ENCODE data around the gene DNAL1. TPM values are rescaled to one million over a fixed set of nuclear protein-coding genes. Genes with fewer than 3 reads are reported as not detected.

DNAL1 gene
- polyA plus RNA-seq, 4 donors: 18.9 to 28.4 (median 25.1) TPM

- DNase-seq (ENCODE audit: low read depth in 4 of 4, low spot score in 3 of 4): no peak
These were observed 97.2 kb downstream of the DNAL1 start for GRCh38 chr14:73741876-73742519.

GRCh38 chr14:73742520-73743238 lies 97.9 kb downstream of the DNAL1 start:
- no peak for DNase-seq (ENCODE audit: low read depth in 4 of 4, low spot score in 3 of 4)

GRCh38 chr14:73743431-73743931 lies 98.7 kb downstream of the DNAL1 start:
- no peak for DNase-seq (ENCODE audit: low read depth in 4 of 4, low spot score in 3 of 4)

- no peak for DNase-seq (ENCODE audit: low read depth in 4 of 4, low spot score in 3 of 4)
These were observed 99.5 kb downstream of the DNAL1 start for GRCh38 chr14:73744175-73744867.

- DNase-seq (ENCODE audit: low read depth in 4 of 4, low spot score in 3 of 4): no peak
These were observed 100.2 kb downstream of the DNAL1 start for GRCh38 chr14:73744874-73745529.

GRCh38 chr14:73745571-73746519 lies 101.1 kb downstream of the DNAL1 start:
- DNase-seq (ENCODE audit: low read depth in 4 of 4, low spot score in 3 of 4): no peak

GRCh38 chr14:73746520-73747378 lies 102.0 kb downstream of the DNAL1 start:
- DNase-seq (ENCODE audit: low read depth in 4 of 4, low spot score in 3 of 4): no peak

GRCh38 chr14:73747379-73748211 lies 102.8 kb downstream of the DNAL1 start:
- no peak for DNase-seq (ENCODE audit: low read depth in 4 of 4, low spot score in 3 of 4)

- DNase-seq (ENCODE audit: low read depth in 4 of 4, low spot score in 3 of 4): no peak
These were observed 104.1 kb downstream of the DNAL1 start for GRCh38 chr14:73748858-73749357.

- DNase-seq (ENCODE audit: low read depth in 4 of 4, low spot score in 3 of 4): no peak
These were observed 105.1 kb downstream of the DNAL1 start for GRCh38 chr14:73749706-73750530.

- DNase-seq (ENCODE audit: low read depth in 4 of 4, low spot score in 3 of 4): no peak
These were observed 105.7 kb downstream of the DNAL1 start for GRCh38 chr14:73750531-73750901.

GRCh38 chr14:73751157-73751691 lies 106.4 kb downstream of the DNAL1 start:
- no peak for DNase-seq (ENCODE audit: low read depth in 4 of 4, low spot score in 3 of 4)

GRCh38 chr14:73752297-73752992 lies 107.7 kb downstream of the DNAL1 start:
- DNase-seq (ENCODE audit: low read depth in 4 of 4, low spot score in 3 of 4): no peak
